NCI-H82 treated with DMSO at 0.1 percent for 48 hours (cell line): ENCODE results near the gene RTN1.
A peak's percentile ranks its signal among the peaks of the same experiment; 100 is the strongest.

Experiments
- DNase-seq: peaks from one replicate; lab custom pipeline; 2025; ENCODE audit not compliant: unreplicated experiment; lab: John Stamatoyannopoulos, UW

RTN1 gene

GRCh38 chr14:59788176-59788575, 82.4 kb downstream of the RTN1 start:
- no peak for DNase-seq

DNA sequence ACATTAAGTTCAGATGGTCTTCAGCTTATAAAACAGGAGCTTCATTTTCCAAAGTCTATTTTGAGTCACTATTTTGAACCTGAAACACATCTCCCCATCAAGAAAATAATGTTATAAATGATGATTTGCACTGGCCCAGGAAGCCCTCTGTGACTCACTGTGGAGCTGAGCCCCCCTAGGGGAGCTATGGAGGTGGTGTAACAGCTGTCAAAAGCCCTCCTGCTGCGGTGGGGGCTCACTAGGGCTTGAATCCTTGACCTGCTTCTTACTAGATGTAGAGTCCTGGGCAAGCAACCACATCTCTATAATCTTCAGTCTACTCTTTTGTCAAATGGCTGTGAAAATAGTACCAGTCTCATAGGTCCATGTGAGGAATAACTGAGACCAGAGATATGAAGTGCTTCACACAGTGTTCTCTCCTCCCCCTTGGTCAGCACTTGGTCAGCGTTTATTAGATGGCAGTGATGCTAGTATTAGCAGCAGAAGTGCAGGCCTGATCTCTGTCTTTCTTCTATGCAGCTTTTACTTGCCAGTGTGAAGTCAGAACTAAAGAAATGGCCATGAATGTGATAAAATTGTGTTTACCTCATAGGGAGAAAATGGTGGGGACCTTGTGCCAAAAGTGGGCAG, 83.4 kb downstream of the RTN1 start:
- DNase-seq, result peak; percentile 71

GRCh38 chr14:59785629-59786028, 84.9 kb downstream of the RTN1 start:
- DNase-seq, result peak; percentile 70

DNA sequence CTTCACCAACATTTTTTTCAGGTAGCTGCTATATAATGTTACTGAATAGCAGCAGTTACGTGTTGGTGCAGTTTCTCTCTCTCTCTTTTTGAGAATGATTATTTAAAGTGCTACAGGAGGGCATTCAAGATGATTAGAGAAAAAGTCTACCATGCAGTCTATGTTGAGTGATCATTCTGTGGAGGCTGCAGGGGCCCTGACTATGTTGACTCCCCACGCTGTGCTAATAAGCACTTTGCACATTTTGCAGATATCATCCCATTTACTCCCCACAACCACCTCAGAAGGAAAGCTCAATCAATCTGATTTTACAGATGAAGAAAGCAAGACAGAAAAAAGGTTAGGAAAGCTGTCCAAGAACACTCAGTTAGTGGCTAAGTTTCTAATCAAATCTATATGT, 87.8 kb downstream of the RTN1 start:
- no peak for DNase-seq

GRCh38 chr14:59777006-59777579, 93.5 kb downstream of the RTN1 start:
- no peak for DNase-seq

DNA sequence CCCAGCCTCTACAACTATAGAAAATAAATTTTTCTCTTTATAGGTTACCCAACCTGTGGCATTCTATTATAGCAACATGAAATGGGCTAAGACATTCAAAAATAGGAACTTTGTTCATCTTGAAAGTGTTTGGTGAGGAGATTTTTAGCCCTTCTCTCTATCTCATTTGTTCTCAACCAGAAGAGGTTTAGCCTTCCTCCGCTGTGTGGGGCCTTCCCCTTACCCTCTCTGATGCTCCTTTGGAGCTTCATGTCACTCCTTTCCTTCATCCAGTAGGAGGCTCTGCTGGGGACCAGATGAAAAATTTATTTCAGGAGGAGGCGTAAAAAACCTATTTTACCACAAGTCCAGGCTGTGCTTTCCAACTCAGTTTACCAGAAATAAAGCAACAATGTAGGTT, 94.1 kb downstream of the RTN1 start:
- DNase-seq, result no peak

- DNase-seq, result no peak
Observed at GRCh38 chr14:59772233-59772632, 98.3 kb downstream of the RTN1 start.

DNA sequence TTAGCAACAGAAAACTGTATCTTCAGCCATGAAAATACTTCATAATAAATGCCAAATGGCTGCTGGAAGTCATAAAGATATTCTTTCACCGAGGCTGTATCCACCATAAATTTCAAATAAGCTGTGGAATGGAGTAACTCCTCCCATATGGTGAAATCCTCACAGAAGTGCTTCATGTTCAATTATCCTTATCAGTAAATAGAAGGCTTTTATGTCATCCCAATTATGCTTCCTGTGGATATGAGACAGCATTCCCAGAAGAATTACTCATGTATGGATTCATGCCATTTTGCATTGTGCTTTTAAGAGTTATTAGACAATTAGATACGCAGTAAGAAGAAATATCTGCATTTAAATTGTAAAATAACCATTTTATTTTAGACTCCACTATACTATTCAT, 99.0 kb downstream of the RTN1 start:
- no peak for DNase-seq

GRCh38 chr14:59769586-59769985, 101.0 kb downstream of the RTN1 start:
- DNase-seq, result no peak

- DNase-seq, result no peak
Observed at GRCh38 chr14:59768855-59769375, 101.7 kb downstream of the RTN1 start.

GRCh38 chr14:59761851-59762250, 108.7 kb downstream of the RTN1 start:
- DNase-seq, result no peak

GRCh38 chr14:59755409-59756135, 115.0 kb downstream of the RTN1 start:
- DNase-seq, result peak; percentile 80

DNA sequence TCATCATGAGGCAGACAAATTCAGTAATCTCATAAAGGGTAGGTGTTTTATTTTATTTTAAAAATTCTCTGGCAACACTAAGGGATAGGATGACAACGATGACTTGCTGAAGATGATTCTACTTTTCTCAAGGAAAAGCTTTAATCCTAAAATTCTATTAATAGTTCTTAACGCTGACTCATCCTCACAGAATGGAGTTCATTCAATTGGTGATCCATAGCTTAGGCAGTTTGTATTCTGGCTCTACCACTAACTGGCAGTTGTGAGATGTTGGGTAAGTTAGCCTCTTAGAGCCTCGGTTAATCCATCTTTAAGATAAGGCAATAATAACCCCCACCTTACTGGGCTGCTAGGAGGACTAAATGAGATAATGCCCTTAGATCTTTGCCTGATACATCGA, 116.3 kb downstream of the RTN1 start:
- DNase-seq, result peak; percentile 100

- DNase-seq, result peak; percentile 100
Observed at GRCh38 chr14:59753512-59753911, 117.1 kb downstream of the RTN1 start.

DNA sequence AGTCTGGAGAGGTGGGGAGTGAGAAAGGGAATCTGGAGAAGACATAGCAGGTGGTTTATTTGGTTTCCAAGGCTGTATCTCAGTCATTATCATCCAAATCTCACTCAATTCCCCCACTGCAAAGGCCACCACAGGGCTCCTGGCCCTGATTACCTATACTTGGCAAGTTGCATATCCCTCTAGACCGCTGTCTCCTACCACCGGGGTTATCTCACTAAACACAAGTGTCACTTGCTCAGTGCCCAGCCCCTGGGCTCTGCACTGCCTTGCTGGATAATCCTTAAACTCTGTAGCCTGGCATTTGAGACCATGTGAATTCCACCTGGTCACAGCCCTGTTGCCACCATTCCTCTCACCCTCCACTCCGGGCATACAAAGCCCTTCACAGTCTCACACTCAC, 119.0 kb downstream of the RTN1 start:
- no peak for DNase-seq

GRCh38 chr14:59739794-59740193, 130.8 kb downstream of the RTN1 start:
- DNase-seq, result no peak

GRCh38 chr14:59728304-59728703, 142.3 kb downstream of the RTN1 start:
- DNase-seq, result peak; percentile 100

GRCh38 chr14:59727073-59727661, 143.4 kb downstream of the RTN1 start:
- DNase-seq, result no peak

GRCh38 chr14:59711080-59711479, 159.5 kb downstream of the RTN1 start:
- DNase-seq, result no peak

- no peak for DNase-seq
Observed at GRCh38 chr14:59707778-59708561, 162.6 kb downstream of the RTN1 start.

DNA sequence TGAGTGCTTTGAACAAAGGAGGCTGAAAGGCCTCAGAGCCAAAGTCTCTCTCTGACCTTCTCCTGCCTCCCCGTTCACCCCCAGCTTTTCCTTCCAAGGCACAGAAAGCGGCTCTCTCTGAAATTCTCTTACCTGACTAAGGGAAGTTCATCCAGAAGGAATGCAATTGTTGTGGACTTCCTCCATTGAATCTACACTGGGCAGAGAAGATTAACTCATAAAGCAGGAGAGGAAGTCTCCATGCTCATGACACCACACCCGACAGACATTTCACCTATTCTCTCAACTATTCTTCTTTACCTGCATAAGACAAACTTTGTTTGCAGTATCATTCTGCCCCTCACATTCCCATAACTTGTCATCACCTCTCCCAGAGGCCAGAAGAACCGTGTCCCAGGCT, 164.7 kb downstream of the RTN1 start:
- DNase-seq, result no peak
